LHCN-M2 (cell line): Measurements from ENCODE around the gene ACOT4. TPM values are rescaled to one million over a fixed set of nuclear protein-coding genes. Genes with fewer than 3 reads are reported as not detected.
A peak's percentile ranks its signal among the peaks of the same experiment; 100 is the strongest.
"Not testable (repeated sequence)": the region's sequence is repeated elsewhere in the genome, so short reads cannot be mapped to it uniquely, and the experiment has no call there.

Source experiments
- DNase-seq: peaks from one replicate; pipeline ENCODE4 v3.0.0-alpha.2; 2012; ENCODE audit warnings: low read depth
- total RNA-seq: library from RNA; depleted of rRNA; stranded (reverse); fragments of >200 nt; gene quantifications from 2 replicates; pipeline ENCODE4 v1.2.3, GENCODE V29; 2014

Gene ACOT4
- total RNA-seq, 1 experiment from 2014 or later = 0.69 TPM

DNA sequence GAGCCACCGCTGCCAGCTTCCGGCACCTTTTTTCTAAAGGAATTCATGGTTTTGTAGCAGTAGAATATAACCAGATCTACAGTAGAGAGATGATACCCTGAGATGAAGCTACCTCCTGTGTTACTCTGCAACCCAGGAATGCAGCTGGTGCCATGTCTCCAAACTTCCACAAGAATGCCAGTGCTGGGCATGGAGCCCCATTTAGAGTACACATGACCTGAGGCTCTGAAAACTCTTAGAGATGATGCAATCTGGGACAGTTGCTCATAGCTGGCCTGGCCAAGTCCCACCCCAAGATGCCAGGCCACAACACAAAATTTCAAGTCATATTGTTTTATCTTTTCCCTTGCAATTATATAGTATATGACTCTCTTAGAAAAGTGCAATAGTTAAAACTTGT, 14.5 kb upstream of the ACOT4 start:
- not testable (repeated sequence) for DNase-seq

DNA sequence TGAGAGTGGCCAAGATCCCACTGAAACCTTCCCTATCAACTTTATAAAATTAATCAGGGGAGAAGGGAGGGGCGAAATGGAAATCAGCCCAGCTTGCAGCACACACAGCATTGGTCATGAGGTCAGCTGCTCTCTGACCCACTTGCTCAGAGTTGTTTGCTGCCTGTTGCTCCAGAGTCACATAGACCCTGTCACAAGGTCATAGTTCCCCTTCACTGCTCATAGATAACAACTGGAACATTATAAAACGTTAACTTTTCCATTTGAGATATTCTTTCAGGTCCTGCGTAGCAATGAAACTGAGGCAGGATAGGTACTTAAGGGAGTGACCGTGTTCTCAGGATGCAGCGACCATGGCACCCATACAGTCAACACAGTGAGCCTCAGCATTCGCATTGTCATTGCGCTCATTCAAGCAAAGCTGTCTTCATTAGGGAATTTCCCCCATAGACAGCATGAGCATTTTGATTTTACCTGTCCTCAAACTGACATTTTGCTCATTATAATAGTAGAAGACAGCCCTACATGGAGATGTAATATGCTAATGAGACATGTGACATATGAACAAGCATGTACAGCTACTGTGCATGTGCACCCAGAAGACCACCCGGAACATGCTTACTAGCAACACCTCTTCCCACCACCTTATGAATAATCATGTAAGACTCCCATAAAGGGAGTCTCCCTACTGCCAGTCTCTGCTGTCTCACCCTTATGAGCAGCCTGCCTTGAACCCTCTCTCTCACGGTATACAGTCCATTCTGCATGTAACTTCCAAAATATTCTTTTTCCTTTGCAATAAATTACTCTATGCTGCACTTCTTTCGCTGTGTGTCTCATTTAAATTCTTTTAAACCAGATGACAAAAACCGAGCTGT, 9.3 kb upstream of the ACOT4 start:
- not testable (repeated sequence) for DNase-seq

DNA sequence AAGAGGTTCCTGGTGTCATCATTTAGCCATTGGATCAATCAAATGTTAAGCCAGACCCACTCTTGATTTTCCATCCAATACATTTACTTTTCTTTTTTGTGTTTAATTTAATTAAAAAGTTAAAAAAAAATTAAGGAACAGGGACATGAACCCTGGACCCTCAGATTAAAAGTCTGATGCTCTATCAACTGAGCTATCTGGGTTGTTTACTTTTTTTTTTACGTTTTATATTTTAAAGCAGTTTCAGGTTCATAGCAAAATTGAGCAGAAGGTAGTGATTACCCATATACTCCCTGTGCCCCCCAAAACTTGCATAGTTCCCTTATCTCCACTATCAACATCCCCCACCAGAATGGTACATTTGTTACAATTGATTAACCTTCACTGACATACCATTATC, 3.0 kb upstream of the ACOT4 start:
- DNase-seq = no peak

DNA sequence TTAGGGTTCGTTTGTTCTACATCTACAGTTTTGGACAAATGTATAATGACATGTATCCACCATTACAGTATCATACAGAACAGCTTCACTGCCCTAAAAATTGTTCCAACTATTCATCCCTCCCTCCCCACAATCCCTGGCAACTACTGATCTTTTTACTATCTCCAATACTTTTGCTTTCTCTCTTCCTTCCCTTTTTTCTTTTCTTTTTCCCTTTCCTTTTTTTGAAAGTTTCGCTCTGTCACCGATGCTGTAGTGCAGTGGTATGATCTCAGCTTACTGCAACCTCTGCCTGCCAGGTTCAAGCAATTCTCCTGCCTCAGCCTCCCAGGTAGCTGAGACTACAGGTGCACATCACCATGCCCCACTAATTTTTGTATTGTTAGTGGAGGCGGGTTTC, 2.6 kb upstream of the ACOT4 start:
- no peak for DNase-seq

DNA sequence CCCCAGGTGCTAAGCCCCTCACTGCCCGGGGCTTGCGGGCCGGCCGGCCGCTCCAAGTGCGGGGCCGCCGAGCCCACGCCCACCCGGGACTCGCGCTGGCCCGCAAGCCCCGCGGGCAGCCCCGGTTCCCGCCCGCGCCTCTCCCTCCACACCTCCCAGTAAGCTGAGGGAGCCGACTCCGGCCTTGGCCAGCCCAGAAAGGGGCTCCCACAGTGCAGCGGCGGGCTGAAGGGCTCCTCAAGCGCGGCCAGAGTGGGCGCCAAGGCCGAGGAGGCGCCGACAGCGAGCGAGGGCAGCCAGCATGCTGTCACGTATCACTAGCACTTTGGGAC, 1.0 kb upstream of the ACOT4 start:
- not testable (repeated sequence) for DNase-seq

DNA sequence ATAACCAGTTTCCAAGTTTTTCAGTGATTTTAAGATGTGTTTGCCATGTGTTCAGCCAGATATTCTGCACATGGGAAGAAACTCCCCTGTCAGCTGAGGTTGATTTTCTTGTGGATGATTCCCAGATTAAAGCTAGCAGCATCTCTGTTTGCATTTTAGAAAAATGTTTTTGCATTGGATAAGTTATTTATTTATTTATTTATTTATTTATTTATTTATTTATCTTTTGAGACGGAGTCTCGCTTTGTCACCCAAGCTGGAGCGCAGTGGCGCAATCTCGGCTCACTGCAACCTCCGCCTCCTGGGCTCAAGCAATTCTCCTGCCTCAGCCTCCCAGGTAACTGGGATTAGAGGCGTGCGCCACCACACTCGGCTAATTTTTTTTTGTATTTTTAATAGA, 2.8 kb downstream of the ACOT4 start:
- DNase-seq = no peak

DNA sequence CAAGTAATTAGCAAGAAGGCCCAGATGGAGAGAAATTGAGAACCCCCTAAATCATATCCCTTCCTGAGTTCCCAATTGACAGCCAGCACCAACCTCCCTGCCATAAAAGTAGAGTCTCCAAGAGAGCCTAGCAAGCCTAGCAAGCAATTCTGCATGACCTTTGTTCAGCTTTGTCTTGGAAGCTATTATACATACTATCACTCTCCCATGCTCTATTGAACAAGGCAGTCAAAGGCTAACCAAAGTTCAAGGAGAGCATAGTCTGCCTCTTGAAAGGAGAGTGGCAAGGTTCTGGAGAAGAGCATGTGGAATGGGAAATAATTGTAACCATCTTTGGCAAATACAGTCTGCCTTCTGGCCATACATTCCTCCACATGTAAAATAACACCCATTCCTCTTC, 7.8 kb downstream of the ACOT4 start:
- DNase-seq = no peak

DNA sequence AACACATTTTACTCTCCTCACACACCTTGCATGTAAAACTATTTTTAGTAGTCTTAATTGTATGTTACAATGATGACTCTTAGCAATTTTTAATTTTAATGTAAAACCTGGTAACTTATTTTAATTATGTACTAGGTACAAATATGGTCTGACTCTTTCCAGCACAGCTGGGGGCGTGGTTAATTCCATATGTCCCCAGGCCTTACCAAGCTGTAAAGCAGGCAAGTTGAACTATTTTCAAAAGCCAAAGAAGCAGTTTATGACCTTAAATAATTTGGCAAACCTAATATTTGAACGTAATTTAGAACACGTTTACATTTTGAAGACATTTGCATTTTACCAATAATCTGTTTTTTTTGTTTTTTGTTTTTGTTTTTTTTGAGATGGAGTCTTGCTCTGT, 11.3 kb downstream of the ACOT4 start:
- DNase-seq = no peak

DNA sequence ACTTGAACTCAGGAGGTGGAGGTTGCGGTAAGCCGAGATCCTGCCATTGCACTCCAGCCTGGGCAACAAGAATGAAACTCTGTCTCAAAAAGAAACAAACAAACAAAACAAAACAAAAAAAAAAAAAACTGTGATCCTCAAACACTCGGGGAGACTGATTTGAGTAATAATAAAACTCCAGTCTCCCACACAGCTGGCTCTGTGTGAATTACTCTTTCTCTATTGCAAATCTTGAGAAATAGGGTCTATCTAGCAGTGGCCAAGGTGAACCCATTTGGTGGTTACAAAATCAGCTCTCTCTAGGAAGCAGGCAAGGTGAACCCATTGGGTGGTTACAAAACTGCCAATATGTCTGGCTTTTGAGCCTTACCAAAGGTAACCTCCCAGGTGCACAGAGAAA, 14.6 kb downstream of the ACOT4 start:
- no peak for DNase-seq

DNA sequence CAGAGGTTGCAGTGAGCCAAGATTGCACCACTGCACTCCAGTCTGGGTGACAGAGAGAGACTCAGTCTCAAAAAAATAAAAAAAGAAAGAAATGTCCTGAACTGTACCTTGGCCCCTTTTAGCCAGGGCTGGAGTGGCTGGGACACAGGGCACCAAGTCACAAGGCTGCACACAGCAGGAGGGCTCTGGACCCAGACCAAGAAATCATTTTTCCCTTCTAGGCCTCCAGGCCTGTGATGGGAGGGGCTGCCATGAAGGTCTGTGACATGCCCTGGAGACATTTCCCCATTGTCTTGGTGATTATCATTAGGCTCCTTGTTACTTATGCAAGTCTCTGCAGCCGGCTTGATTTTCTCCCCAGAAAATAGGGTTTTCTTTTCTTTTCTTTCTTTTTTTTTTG, 15.6 kb downstream of the ACOT4 start:
- DNase-seq = no peak

DNA sequence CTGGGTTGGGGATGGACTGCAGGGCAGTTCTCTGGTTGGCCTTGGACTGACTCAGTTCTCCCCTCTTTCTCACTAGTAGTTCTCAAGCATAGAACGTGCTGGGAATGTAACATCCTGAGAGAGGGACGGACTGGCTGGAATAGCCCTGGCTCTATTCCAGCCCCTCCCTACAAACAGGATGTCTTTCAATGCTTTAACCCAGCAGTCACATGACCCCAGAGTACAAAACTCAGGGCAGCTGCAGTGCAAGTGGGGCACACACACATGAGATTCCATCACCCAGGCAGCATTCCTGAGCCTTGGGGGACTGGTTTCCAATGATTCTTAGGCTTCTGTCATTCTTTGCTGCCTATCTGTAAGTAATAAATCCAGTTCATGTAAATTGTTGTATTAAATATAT, 19.0 kb downstream of the ACOT4 start:
- peak; percentile 65 for DNase-seq

DNA sequence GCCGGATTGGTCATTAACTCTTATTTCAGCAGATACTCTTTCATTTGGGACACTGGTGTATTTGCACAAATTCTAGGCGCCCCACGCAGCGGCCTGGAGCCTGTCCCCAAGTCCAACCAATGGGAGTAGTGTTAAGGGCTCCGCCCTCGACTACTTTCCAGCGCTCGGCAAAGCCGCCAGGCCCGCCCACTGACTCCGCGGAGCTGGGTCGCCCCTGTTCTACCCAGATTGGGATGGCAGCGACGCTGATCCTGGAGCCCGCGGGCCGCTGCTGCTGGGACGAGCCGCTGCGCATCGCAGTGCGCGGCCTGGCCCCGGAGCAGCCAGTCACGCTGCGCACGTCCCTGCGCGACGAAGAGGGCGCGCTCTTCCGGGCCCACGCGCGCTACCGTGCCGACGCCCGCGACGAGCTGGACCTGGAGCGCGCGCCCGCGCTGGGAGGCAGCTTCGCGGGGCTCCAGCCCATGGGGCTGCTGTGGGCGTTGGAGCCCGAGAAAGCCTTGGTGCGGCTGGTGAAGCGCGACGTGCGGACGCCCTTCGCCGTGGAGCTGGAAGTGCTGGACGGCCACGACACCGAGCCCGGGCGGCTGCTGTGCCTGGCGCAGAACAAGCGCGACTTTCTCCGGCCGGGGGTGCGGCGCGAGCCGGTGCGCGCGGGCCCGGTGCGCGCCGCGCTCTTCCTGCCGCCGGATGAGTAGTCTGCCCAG, 20.8 kb downstream of the ACOT4 start, which contains the start of gene ACOT6:
ACOT6 (plus strand) TSS at position 179 of the 707 bp plus-strand sequence; CDS start at position 234, 55 bp downstream.
- peak; percentile 75 for DNase-seq

DNA sequence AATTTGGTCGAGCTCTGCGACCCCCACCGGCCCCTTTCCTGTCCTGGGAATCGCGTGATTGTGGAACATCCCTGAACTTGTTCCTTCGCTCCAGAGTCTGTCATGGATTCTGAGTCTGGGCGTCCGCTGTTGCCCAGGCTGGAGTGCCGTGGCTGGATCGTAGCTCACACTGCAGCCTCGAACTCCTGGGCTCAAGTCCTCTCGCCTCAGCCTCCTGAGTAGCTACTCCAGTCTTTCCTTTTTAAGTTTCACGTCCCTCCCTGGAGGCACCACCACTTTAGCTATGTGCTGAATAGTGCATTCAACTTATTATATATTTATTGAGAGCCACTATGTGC, 21.3 kb downstream of the ACOT4 start:
- DNase-seq = no peak

DNA sequence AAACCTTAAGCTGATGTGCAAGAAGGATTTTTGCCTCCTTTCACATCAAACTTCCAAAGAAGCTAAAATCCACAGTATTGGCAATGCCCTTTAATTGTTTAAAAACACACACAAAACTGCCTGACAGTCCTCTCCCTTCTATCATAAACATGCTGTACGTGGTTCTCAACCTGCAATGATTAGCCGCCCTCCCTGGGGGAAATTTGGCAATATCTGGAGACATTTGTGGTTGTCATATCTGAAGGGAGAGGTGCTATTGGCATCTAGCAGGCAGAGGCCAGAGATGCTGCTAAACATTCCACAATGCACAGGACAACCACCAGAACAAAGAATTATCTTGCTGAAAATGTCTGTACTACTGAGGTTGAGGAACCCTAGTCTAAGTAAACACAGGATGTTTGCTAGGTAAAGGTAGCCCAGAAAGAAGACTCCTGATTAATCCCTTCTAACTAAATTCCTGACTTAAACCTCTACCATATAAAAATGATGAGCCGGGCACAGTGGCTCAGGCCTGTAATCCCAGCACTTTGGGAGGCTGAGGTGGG, 21.8 kb downstream of the ACOT4 start:
- DNase-seq = no peak

DNA sequence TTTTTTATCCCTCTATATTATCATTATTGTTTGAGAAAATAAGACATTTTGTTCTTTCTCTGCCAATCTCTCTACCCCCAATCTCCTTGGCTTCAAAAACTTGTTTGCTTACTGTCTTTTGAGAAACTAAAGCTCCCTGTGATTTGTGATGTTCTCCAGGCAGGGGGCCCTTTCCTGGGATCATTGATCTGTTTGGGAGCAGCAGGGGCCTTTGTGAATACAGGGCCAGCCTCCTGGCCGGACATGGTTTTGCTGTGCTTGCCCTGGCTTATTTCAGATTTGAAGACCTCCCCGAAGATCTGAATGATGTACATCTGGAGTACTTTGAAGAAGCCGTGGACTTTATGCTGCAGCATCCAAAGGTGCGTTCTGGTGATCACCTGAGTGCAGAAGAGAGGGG, 25.2 kb downstream of the ACOT4 start:
- DNase-seq = no peak

DNA sequence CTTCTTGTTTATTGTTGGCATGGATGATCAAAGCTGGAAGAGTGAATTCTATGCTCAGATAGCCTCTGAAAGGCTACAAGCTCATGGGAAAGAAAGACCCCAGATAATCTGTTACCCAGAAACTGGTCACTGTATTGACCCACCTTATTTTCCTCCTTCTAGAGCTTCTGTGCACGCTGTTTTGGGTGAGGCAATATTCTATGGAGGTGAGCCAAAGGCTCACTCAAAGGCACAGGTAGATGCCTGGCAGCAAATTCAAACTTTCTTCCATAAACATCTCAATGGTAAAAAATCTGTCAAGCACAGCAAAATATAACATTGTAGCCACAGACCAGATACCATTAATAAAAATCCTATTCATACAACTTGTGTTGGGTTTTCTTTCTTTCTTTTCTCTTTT, 27.9 kb downstream of the ACOT4 start:
- no peak for DNase-seq

DNA sequence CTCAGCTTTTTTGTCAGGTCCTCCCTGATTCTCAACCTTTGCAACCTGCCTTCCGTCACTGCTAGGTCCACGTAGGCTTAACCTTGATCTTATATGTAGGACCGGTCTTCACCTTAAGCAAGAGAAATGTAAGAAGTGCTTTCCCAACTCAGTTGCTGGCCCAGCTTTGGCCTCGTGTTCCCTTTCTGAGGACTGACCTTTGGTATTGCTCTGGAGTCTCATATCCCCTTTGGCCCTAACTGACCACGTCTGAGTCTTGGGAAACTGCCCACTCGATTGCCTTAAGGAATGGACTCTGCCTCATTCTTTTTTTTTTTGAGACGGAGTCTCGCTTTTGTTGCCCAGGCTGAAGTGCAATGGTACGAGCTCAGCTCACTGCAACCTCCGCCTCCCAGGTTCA, 28.6 kb downstream of the ACOT4 start:
- DNase-seq = no peak

DNA sequence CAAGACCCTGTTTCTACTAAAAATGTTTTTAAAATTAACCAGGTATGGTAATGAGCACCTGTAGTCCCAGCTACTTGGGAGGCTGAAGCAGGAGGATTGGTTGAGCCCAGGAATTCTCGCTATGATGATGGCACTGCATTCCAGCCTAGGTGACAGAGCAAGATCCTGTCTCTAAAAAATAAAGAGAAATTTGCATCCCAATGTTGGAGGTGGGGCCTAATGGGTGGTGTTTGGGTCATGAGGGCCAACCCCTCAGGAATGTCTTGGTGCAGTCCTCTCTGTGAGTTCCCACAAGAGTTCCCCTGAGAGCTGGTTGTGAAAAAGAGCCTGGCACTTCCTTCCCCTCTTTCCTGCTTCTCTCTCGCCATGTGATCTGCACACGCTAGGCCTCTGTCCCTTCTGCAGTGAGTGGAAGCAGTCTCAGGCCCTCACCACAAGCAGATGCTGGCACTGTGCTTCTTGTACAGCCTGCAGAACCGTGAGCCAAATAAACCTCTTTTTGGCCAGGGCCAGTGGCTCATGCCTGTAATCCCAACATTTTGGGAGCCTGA, 31.9 kb downstream of the ACOT4 start:
- DNase-seq = no peak

DNA sequence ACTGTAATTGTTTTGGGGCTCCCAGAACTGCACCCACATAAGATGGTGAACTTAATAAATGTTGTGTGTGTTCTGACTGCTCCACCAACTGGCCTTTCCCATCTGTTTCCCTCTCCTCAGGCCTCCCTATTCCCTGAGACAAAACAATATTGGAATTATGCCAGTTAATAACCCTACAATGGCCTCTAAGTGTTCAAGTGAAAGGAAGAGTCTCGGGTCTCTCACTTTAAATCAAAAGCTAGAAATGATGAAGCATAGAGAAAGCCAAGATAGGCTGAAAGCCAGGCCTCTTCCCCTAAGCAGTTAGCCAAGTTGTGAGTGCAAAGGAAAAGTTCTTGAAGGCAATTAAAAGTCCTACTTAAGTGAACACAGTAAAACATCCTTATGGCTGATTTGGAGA, 34.0 kb downstream of the ACOT4 start:
- no peak for DNase-seq

DNA sequence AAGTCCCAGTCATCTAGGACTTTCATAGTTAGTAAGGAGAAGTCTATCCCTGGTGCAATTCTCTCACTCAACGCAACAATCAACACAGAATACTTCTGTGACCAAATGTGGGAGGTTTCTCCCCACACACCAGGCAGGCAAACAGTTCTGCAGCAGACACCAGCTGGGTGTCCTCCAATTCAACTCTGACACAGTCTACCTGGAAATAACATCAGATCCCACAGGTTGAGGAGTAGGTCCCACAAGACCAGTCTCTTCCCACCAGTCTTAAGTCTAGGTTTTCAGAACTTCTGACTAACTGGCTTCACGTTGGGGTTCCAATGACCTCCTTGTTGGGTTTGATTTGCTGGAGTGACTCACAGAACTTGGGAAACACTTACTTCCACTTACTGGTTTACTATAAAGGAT, 35.5 kb downstream of the ACOT4 start:
- no peak for DNase-seq

DNA sequence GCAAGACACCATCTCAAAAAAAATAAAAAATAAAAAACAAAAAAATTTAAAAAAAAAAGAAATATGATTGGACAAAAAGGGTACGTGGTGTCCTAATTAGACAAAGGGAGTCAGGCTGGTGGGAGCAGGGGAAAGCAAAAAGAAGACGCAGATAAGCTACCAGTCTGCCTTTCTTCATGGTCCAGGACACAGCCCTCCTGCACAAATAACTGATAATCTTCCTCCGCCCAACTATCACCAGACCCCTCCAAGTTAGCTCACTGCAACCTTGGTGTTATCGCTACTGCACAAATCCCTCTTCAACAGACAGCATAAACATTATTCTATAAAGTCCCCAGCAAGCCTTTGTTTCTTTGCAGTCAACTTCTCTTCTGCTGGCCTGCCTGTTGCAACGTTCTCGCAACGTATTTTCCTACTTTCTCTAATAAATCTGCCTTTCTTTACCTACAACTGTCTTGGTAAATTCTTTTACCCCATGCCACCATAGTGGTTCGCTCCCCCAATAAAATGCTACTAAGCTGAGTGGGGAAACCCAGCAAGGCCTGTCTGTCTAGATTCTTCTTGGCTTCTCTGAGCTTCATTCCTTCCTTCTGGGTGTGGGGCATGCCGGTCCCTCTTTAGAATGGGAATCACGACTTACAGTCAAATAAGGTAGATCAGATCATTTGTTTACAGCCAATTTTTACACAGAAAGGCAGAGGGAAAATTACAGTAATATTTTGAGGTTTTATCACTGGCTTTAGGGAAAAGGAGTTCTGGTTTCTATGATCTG, 38.5 kb downstream of the ACOT4 start:
- no peak for DNase-seq
